NCI-H1105 treated with DMSO at 0.1 percent for 48 hours (cell line): ENCODE measurements around the gene EXTL1.

Experiments used
- DNase-seq: peaks from one replicate; lab custom pipeline; 2025; lab: John Stamatoyannopoulos, UW

The EXTL1 gene

DNA sequence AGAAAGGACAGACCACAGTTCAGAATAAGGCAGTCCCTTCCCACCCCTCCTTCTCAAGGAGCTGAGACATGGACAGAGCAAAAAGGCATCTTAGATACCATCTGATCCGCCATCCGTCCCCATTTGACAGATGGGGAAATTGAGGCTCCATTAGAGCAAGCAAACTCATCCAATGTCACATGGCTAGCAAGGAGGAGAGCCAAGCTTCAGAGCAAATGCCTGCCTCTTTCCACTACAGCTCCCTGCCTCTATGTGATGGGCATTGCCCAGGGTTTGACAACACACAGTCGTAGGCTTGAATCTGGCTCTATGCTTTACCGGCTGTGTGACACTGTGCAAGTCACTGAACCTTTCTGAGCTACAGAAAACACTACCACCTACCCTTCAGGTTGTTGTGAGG lies 20.4 kb downstream of the EXTL1 start:
- no peak for DNase-seq

DNA sequence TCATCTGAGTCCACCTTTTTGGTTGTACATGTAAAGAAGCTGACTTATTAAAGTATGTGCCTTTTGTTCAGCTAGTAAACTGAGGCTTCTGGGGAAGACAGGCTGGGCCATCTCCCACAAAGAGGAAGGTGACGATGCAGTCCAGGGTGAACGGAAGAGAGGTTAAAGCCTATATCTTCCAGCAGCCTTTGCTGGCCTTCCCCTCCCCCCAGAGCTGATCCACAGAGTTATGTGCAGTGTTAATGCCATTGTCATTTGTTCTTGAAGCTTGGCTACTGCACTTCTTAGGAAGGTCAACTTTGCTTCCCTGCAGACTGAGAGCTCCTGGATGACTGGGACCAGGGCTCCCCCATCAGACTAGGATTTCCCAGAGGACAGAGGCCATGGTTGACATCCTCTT lies 22.2 kb downstream of the EXTL1 start:
- no peak for DNase-seq

GRCh38 chr1:26044414-26044813 lies 22.8 kb downstream of the EXTL1 start:
- no peak for DNase-seq

DNA sequence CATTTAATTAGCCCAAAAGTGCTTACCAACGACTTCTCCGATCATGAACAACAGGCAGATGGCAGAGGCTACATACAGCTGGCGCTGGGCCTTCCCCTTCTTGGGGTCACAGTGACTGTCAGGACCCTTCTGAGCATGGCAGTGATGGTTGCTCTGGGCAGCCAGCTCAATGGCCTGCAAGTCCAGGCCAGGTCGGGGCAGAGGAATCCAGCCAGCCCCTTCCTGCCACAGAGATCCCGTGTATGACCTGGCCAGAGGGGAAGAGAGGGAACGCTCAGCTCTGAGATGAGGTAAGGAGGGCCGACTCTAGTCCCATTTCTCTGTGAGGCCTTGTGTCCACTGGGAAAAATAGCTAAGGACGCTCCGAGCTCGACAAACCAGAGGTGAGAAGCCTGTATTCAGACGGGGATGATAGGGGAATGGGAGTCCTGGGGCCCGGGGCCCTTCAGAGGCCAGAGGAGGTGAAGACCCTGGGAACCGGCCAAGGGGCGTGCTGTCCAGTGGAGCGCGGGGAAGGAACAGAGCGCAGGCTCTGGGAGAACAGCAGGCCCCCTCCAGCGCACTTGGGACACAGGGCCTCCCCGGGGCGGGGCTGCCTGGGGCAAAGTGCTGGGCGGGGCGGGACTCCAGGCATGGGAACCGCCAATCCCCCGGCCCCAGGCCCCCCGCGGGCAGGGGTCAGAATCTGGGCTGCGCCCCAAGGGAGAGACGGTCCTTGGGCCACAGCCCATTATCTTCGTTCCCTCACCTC lies 23.6 kb downstream of the EXTL1 start:
- DNase-seq, result no peak

GRCh38 chr1:26045722-26046245 lies 24.2 kb downstream of the EXTL1 start, which contains the start of gene SLC30A2:
Gene SLC30A2 (minus strand): TSS chr1:26046118. CDS start chr1:26045896, 222 bp downstream.
- peak; percentile 23 for DNase-seq

DNA sequence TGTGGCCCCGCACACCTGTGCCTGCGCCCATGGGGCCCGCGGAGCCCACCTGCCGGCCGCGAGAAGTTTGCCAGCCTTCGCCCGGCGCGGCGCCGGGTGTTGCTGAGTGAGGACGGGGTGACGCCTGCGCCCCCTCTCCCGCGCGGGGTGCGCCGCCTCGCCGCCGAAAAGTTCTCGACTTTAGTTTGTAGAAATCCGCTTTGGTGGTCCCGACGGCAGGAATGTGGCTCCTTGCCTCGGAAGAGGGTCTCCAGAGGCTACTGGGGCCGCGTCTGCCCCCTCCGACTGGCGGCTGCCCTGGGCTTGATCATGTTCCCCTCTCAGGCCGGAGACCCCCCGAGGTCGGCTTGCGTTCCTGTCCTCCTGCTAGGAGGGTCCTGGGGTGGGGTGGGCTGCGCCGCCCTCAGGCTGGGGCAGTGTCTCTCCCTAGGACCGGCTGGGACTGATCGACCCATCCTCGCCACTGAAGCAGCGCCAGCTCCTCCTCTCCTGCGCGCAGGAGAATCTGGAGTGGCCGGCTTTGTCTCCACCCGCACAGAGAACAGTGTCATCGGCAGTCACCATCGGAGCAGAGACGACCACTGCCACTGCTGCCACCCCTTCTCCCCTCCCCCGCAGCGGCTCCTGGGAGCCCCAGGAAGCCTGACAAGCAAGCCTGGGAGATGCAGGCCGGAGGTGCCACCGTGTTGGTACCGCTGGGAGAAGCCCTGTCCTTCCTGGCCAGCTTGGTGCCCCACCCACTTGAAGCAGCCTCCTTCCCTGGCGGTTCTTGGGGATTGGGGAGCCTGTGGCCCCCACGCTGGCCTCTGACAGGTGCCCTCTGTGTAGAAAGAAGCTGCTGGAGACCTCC lies 24.9 kb downstream of the EXTL1 start:
- DNase-seq, result no peak

GRCh38 chr1:26047278-26047874 lies 25.8 kb downstream of the EXTL1 start:
- DNase-seq, result no peak

DNA sequence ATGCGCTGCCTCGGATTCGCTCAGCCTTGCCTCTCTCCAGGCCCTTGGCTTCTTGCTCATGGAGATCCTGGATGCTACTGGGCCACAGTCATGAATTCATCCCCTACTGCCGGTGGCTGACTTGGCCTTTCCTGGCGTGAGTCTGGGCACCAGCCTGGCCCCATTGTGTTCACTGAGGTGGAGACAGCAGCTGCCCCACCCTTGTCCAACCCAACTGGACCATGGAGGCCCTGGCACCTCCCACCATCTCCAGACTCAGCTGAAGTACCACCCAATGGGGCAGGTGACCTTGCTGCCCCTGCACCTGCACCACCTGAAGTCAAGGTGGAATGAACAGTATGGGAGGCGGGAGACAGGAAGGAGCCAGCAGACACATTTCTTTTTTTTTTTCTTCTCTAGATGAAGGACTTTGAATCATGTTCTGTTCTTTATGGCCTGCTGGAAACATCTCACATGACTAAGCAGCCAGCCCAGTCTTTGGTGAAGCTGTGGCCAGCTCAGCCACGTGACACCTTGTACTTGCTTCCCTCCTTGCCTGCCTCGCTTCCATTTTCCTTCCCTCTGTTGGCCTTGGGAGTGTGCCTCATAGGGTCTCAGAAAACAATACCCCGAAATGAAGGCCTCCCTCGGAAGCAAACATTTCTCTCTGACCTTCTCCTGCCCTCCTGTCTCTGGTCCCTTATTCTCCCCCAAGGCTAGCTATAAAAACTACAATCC lies 28.1 kb downstream of the EXTL1 start:
- DNase-seq, result no peak

DNA sequence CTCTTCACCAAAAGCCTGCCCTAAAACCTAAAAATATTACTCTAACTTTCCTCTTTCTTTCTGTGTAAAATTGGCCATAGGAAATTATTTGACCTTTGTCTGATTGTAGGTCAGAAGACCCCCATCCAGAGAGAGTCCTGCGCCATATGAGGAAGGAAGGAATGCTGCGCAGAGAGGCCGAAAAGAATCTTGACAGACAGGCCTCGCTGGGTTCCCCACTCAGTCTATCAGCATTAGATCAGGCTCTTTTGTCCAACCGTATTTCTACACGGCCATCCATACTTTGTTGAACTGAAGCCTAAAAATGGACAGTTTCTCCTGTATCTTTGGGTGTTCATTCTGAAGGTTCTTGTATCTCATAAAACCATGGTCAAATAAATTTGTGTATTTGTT lies 28.7 kb downstream of the EXTL1 start:
- no peak for DNase-seq

DNA sequence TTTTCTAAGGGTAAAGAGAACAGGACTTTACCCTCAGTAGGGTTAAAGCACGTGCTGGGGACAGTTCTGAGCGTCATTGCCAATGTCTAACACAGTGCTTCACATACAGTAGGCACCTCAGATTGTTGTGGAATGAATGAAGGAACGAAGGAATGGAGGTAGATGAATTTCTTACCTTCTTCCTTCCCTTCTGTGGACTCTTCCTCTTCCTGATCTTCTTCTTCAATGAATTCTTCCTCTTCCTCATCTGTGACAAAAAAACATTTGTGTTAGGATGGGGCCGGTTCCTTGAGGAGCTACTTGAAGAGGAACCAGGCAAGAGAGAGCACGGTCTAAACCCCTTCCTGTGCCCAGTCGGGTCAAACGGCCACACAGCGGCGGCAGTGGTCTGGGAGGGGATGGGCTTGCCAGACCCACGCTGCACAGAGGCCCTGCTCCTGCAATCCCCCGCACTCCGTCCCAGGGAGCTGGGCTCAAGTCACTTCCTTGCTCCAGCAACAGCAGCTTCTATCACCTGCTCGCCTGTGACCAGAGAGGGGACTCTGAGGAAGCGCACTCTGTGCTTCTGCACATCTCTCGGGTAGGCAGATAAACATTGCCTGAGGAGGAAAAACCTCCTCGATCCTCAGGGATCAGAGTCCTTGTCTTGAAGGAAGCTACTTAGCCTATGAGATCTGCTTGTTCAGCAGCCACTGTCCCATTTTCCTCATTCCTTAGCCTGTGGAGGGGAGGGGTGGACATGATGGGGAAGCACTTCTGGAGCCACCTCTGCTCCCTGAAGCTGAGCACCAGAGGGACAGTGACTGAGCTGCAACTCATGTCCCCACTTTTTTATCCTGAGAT lies 32.4 kb downstream of the EXTL1 start:
- DNase-seq, result no peak

- no peak for DNase-seq
These were observed 33.5 kb downstream of the EXTL1 start for GRCh38 chr1:26055041-26055440.

GRCh38 chr1:26057189-26057588 lies 35.6 kb downstream of the EXTL1 start:
- no peak for DNase-seq

DNA sequence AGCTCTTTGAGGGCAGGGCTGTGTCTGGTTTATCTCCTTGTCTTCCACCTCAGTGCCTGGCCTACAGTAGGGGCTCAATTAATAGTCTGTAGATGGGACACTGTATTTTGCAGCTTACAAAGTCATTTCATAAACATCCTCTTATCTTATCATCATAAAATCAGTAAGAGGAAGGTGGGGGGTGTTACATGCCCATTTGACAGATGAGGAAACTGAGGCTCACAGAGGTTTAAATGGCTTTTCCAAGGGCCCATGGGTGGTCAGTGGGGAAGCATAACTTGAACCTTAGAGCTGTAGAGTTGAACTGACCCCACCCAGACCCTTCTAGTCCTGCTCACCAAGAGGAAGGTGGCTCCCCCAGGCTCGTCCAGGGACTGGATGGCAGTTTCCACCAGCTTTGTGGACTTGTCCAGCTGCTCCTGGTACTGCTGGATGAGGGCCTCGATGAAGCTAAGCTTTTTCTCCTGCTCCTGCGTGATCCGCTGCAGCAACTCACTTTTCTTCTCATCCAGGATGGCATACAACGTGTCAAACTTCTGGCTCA lies 36.5 kb downstream of the EXTL1 start:
- DNase-seq, result no peak

- DNase-seq, result no peak
These were observed 38.3 kb downstream of the EXTL1 start for GRCh38 chr1:26059906-26060305.

GRCh38 chr1:26060832-26061574 lies 39.4 kb downstream of the EXTL1 start:
- no peak for DNase-seq

GRCh38 chr1:26064553-26064952 lies 43.0 kb downstream of the EXTL1 start:
- DNase-seq, result no peak

GRCh38 chr1:26066160-26066559 lies 44.6 kb downstream of the EXTL1 start:
- DNase-seq, result no peak

- DNase-seq, result no peak
These were observed 45.3 kb downstream of the EXTL1 start for GRCh38 chr1:26066857-26067256.

DNA sequence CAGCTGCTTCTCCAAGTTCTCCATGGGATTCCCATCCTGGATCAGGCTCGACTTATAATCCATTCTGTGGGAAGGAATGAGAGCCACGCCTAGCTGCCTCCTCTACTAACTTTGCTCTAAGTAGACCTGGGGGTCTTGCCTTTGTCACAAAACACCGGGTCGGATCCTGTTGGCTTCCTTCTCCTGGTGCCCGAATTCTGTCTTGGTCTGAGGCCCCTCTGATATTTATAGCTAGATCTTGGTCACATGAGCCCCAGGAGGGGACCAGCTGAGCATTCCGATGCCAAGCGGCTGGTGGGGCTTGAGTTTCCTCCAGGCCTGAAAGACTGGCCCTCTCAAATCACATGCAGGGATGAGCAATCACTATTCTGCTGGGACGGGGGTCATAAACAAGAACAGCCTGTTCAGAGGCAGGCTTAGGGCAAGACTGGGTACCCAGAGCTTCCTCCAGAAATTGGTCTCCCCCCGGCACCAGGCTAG lies 45.9 kb downstream of the EXTL1 start, which contains the start of gene TRIM63:
Gene TRIM63, minus strand, starts transcription at position 199 of the 480 bp plus-strand sequence. Its CDS starts 136 bp downstream, at position 63.
- no peak for DNase-seq

DNA sequence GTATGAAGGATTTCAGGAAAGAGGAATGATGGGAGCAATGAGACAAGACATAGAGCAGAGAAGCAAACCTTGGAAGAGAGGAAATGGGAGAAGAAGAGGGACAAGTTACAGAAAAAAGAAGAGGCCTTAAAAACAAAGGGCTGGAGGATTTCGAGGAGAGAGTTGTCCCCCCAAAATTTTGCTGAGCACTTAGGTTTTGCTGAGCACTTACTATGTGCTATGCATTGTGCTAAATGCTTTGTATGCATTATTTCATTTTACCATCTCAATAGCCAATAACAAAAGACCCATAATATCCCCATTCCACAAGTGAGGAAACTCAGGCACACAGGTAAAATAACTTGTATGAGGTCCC lies 48.3 kb downstream of the EXTL1 start:
- DNase-seq, result no peak
